ENCODE measurements around the gene GPR62.

Gene GPR62

GRCh38 chr3:51955893-51956770 is 951 bp downstream of the GPR62 start:
- FAIRE-seq: no peak

GRCh38 chr3:51957520-51958205 is 2.5 kb downstream of the GPR62 start:
- FAIRE-seq: no peak

GRCh38 chr3:51958603-51959521 is 3.7 kb downstream of the GPR62 start:
- FAIRE-seq: no peak

GRCh38 chr3:51959651-51960050 is 4.5 kb downstream of the GPR62 start:
- FAIRE-seq: no peak

GRCh38 chr3:51960386-51960785 is 5.2 kb downstream of the GPR62 start:
- FAIRE-seq: no peak

- no peak for FAIRE-seq
Observed at GRCh38 chr3:51961011-51961410, 5.8 kb downstream of the GPR62 start.

- FAIRE-seq: no peak
Observed at GRCh38 chr3:51961602-51962569, 6.7 kb downstream of the GPR62 start.

GRCh38 chr3:51962854-51963530 is 7.8 kb downstream of the GPR62 start:
- FAIRE-seq: no peak

- no peak for FAIRE-seq
Observed at GRCh38 chr3:51963951-51964451, 8.8 kb downstream of the GPR62 start.

GRCh38 chr3:51964521-51964920 is 9.3 kb downstream of the GPR62 start:
- FAIRE-seq: no peak

GRCh38 chr3:51966016-51966415 is 10.8 kb downstream of the GPR62 start:
- FAIRE-seq: no peak

- no peak for FAIRE-seq
Observed at GRCh38 chr3:51966486-51966885, 11.3 kb downstream of the GPR62 start.

GRCh38 chr3:51966922-51967383 is 11.8 kb downstream of the GPR62 start:
- no peak for FAIRE-seq

GRCh38 chr3:51967384-51968169 is 12.4 kb downstream of the GPR62 start, which contains the start of gene PCBP4:
TSS of gene PCBP4 (minus strand) at chr3:51967454. CDS start at chr3:51961240, 6,214 bp downstream.
- no peak for FAIRE-seq

GRCh38 chr3:51968170-51968775 is 13.1 kb downstream of the GPR62 start:
- no peak for FAIRE-seq

GRCh38 chr3:51968883-51969678 is 13.9 kb downstream of the GPR62 start:
- no peak for FAIRE-seq

- no peak for FAIRE-seq
Observed at GRCh38 chr3:51969841-51970240, 14.7 kb downstream of the GPR62 start.

- no peak for FAIRE-seq
Observed at GRCh38 chr3:51970606-51971300, 15.6 kb downstream of the GPR62 start.
